Lower lobe of right lung (tissue), 2 donors: Measurements from ENCODE around the gene CALHM4. TPM values are rescaled to one million over a fixed set of nuclear protein-coding genes. Genes with fewer than 3 reads are reported as not detected.

Experiments used
- ATAC-seq, 2 donors: fragments of 200-7000 bp; cut with Tn5 transposase; one replicate each; pipeline ENCODE4 v1.9.1; 2020 to 2022; ENCODE audit warnings: mild to moderate bottlenecking in 2 of 2, moderate library complexity in 2 of 2
- DNase-seq: peaks from one replicate; pipeline ENCODE4 v3.0.0-alpha.2; 2020
- H3K27ac ChIP-seq: fragments of 200-600 bp; one replicate; pipeline ENCODE4 v1.8.0; 2022
- H3K27me3 ChIP-seq: fragments of 200-600 bp; one replicate; pipeline ENCODE4 v1.8.0; 2022; ENCODE audit warnings: low read depth
- H3K36me3 ChIP-seq: fragments of 200-600 bp; one replicate; pipeline ENCODE4 v1.8.0; 2022; ENCODE audit warnings: mild to moderate bottlenecking
- H3K4me1 ChIP-seq: fragments of 200-600 bp; one replicate; pipeline ENCODE4 v1.8.0; 2022
- H3K4me3 ChIP-seq: fragments of 200-600 bp; one replicate; pipeline ENCODE4 v1.8.0; 2022; ENCODE audit warnings: mild to moderate bottlenecking
- H3K9me3 ChIP-seq: fragments of 200-600 bp; one replicate; pipeline ENCODE4 v1.8.0; 2022
- intact Hi-C: fragments of 100-400 bp; cut with DNase I; formaldehyde crosslinking; loops from one replicate; pipeline ENCODE4 v1.11.0; 2022
- total RNA-seq: library from RNA; stranded (reverse); fragmentation: NEBNext Ultra II Directional; extraction: Animal tissue kit (Norgen Biotek cat#: 25700); gene quantifications from one replicate; pipeline ENCODE4 v1.2.1, GENCODE V29; 2021
- TF ChIP-seq, protein P1 (sequence below): fragments of 200-600 bp; IDR thresholded peaks from one replicate; pipeline ENCODE4 v1.8.0; 2022; ENCODE audit warnings: antibody characterized with exemption, mild to moderate bottlenecking
- donor health status: DM: no; HTN: yes; CAD: no; lungs with severe emphysema.

CALHM4 gene
- total RNA-seq, 1 donor from 2014 or later: not detected

DNA sequence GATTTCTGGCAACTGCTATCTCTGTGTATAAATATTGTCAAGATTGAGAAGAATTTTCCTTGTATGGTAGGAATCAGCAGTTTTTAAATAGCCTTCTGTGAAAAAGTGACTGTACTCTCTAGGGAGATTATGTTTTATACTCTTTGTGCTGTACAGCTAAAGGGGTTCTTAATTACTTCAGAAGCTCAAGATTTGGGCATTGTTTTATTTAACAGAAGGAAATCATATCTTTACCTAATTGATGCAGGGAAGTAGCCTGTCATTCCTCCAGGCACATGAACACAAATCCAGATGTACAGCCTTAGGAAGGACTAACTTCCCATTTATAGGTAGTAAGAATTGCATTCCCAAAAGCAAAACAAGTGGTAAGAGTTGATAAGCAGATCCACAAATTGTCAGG, 40.8 kb upstream of the CALHM4 start:
- DNase-seq (no peak), ATAC-seq (no peak)
- Histone ChIP-seq H3K9me3 (no peaks in the 10 kb centered on the region), H3K4me1 (peaks cover 16% of the 10 kb centered on the region), H3K27me3 (no peaks in the 10 kb centered on the region), H3K36me3 (peaks cover 6% of the 10 kb centered on the region), H3K27ac (peak overlapping the region; percentile 77), H3K4me3 (peak overlapping the region; percentile 45)
- TF ChIP-seq, protein P1, sequence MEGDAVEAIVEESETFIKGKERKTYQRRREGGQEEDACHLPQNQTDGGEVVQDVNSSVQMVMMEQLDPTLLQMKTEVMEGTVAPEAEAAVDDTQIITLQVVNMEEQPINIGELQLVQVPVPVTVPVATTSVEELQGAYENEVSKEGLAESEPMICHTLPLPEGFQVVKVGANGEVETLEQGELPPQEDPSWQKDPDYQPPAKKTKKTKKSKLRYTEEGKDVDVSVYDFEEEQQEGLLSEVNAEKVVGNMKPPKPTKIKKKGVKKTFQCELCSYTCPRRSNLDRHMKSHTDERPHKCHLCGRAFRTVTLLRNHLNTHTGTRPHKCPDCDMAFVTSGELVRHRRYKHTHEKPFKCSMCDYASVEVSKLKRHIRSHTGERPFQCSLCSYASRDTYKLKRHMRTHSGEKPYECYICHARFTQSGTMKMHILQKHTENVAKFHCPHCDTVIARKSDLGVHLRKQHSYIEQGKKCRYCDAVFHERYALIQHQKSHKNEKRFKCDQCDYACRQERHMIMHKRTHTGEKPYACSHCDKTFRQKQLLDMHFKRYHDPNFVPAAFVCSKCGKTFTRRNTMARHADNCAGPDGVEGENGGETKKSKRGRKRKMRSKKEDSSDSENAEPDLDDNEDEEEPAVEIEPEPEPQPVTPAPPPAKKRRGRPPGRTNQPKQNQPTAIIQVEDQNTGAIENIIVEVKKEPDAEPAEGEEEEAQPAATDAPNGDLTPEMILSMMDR: no peak
- intact Hi-C loops: no loop called here

DNA sequence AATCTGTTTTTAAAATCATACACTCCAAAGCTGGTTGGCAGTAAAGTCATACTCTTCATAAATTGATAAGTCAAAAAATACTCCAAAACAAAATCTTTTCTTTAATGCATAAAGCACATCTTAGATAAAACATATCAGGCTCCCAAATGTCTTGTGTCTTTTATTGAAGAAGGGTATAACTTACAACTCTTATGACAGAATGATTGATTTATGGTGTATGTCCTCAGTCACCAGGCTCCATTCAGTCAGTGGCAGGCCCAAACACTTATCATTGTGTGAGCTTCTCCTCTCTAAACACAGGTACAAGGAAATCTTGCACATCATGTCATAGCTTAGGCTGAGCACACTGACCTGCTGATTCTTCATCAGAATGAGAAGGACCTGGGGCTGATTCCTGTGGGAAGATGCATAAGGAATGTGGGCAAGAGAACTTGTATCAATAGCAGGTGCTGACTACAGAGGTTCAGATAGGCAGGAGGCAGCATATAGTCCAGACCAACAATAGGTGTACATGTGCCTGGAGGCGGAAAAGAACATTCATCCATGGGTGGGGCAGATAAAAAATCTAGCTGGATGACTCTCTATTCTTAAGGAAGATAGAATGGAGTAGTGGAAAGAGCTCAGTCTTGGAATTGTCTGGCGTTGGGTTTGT, 40.2 kb upstream of the CALHM4 start:
- H3K4me1 ChIP-seq: peaks cover 16% of the 10 kb centered on the region
- intact Hi-C loops: no loop called here
- ATAC-seq (no peak), DNase-seq (no peak)
- H3K27me3 ChIP-seq: no peaks in the 10 kb centered on the region
- peak overlapping the region; percentile 77 for H3K27ac ChIP-seq
- TF ChIP-seq, protein P1: no peak
- no peaks in the 10 kb centered on the region for H3K9me3 ChIP-seq
- peak overlapping the region; percentile 45 for H3K4me3 ChIP-seq
- H3K36me3 ChIP-seq: peaks cover 6% of the 10 kb centered on the region

DNA sequence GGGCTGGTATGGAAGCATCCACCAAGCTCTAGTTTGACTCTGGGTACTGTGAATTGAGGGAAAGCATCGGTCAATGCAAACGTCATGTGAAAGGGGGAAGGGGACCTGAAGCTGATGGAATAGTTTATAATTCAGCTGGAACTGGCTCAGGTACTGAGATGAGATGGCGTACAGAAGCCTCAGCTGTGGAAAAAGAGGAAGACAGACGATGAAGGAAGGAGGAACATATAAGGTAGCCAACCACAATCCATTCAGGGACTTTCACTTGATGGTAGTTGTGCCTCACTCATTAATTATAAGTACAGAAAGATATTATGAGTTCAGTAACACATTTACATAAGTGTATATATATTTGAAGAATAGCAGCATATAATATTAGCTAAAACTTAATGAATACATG, 39.4 kb upstream of the CALHM4 start:
- Histone ChIP-seq H3K36me3 (peaks cover 6% of the 10 kb centered on the region), H3K4me3 (no peak overlapping the region), H3K4me1 (peaks cover 16% of the 10 kb centered on the region), H3K27ac (no peak overlapping the region), H3K27me3 (no peaks in the 10 kb centered on the region), H3K9me3 (no peaks in the 10 kb centered on the region)
- intact Hi-C loops: no loop called here
- no peak for DNase-seq
- TF ChIP-seq, protein P1: no peak
- ATAC-seq: no peak

DNA sequence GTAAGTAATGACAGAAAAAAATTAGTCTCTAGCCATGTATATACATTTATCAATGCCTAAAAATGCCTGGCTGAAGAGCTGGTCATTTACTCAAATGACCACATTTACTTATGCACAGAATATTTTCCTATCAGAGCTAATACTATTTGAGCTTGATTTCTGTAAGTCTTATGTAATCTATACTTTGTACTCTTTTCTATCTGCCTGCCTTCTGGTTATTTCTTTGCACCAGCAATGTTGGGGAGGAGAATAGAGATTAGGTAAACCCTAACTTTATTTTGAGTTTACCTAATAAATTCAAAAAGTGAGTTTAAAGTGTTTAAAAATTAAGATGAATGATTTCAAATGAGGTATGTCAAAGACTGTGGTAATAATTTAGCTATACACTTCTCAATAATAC, 38.4 kb upstream of the CALHM4 start:
- intact Hi-C loops: no loop called here

DNA sequence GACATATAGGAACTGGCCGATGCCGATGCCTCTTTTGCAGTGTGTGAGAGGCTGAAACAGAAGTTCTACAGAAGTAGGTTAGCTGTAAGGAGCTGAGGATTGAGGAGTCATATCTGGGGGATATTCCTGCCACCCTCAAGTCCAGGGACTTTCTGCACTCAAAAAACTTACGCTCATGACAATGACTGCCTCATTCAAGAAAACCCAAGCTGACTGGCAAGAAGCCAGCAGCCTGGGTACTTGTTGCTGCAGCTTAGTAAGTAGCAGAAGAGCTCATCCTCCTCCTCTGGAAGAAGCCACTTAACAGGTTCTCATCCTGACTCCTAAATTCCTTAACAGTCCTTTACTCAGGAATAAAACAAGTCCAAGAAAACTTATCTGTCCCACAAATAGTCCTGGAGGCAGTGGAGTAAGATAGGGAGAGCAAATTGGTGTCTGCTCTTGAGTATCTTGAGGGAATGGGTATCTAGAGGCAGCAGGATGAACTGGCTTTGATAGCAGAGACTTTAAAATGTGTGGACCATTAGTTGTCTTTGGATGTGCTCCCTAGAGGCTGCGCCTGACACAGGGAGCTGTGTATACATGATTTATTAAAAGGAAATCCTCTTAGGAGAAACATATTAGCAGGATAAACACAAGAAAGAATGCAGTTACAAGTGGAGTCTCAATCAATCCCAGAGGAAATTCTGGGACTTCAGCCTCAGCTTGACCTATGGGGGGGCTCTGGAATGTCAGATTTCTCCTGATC, 34.8 kb upstream of the CALHM4 start:
- Histone ChIP-seq H3K9me3 (no peaks in the 10 kb centered on the region), H3K4me1 (peaks cover 3% of the 10 kb centered on the region), H3K36me3 (peaks cover 6% of the 10 kb centered on the region), H3K27ac (no peak overlapping the region), H3K27me3 (no peaks in the 10 kb centered on the region), H3K4me3 (no peak overlapping the region)
- no peak for DNase-seq
- TF ChIP-seq, protein P1: no peak
- ATAC-seq: no peak
- intact Hi-C loops: no loop called here

More for the DNA sequence above, 38.4 kb upstream of the CALHM4 start:
- H3K27ac ChIP-seq: no peak overlapping the region
- TF ChIP-seq, protein P1: no peak
- peaks cover 6% of the 10 kb centered on the region for H3K36me3 ChIP-seq
- peaks cover 16% of the 10 kb centered on the region for H3K4me1 ChIP-seq
- no peak overlapping the region for H3K4me3 ChIP-seq
- H3K9me3 ChIP-seq: no peaks in the 10 kb centered on the region
- H3K27me3 ChIP-seq: no peaks in the 10 kb centered on the region
- no peak for ATAC-seq
- DNase-seq: no peak
